ENCODE results near the gene ETNPPL.

ETNPPL gene

GRCh38 chr4:108700081-108700757 is 62.6 kb downstream of the ETNPPL start:
- DNase-seq (ENCODE audit: low read depth in 3 of 3), result no peak

DNA sequence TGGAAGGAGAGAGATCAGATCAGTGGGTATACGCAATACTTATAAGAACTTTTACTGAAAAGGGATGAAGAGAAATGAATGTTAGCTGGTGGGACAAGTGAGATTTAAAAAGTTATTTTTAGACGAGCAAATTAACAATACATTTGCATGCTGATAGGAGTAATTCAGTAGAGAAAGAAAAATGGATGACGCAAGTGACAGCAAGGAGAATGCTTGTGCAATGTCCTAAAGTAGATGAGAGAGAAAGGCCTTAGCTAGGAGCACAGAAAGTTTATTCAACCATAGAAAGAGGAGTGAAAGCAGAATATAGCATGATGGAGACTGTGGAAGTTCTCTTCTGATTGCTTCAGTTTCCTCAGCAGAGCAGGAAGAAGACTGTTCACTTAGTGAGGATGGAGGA is 66.7 kb downstream of the ETNPPL start:
- DNase-seq (ENCODE audit: low read depth in 3 of 3), result no peak

DNA sequence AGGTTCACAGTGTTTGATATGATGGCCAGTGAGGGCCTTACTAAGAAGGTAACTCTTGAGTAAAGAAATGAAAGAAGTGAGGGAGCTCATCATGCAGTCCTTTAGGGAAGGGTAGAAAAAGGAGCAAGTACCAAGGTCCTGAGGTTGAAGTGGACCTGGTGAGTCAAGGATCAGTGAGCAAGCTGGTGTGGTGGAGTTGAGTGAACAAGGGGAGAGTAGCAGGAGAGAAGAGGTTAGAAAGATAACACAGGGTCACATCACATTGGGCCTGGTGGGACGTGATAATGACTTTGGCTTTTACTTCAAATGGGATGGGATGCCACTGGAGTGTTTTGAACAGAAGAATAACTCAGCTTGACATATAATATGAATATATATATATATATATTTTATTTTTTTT is 67.8 kb downstream of the ETNPPL start:
- DNase-seq (ENCODE audit: low read depth in 3 of 3), result no peak

DNA sequence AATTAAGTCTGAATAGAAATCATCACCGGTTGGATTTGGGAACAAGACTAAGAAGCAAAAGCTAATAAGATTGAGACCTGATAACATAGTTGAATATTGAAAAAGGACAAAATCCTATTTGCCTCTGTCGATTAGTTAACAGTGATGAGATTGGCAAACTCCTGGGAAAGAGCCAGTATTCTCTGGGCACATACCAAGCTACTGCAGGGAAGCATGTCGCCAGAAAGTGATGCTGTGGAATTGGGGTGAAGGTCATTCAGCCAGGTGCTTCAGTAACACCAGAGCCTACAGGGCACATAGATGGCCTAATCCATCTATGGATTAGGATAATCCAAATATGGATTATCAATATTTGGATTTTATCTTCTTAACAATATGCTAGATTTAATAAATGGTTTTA is 68.4 kb downstream of the ETNPPL start:
- DNase-seq (ENCODE audit: low read depth in 3 of 3), result no peak

- no peak for DNase-seq (ENCODE audit: low read depth in 3 of 3)
Measured at GRCh38 chr4:108693819-108694218, 69.0 kb downstream of the ETNPPL start.

GRCh38 chr4:108693211-108693610 is 69.6 kb downstream of the ETNPPL start:
- DNase-seq (ENCODE audit: low read depth in 3 of 3), result no peak
